ENCODE measurements around the gene FAM120A.

FAM120A gene

GRCh38 chr9:93595861-93596365, 144.4 kb downstream of the FAM120A start:
- DNase-seq (ENCODE audit: low spot score), result no peak

- DNase-seq (ENCODE audit: low spot score), result peak; percentile 14
Observed at GRCh38 chr9:93596399-93596798, 144.9 kb downstream of the FAM120A start.

GRCh38 chr9:93597142-93597706, 145.7 kb downstream of the FAM120A start:
- DNase-seq (ENCODE audit: low spot score), result no peak

GRCh38 chr9:93597871-93598646, 146.6 kb downstream of the FAM120A start:
- DNase-seq (ENCODE audit: low spot score), result peak; percentile 18

GRCh38 chr9:93598647-93599241, 147.3 kb downstream of the FAM120A start:
- no peak for DNase-seq (ENCODE audit: low spot score)

- peak; percentile 13 for DNase-seq (ENCODE audit: low spot score)
Observed at GRCh38 chr9:93599571-93600403, 148.3 kb downstream of the FAM120A start.

- DNase-seq (ENCODE audit: low spot score), result peak; percentile 26
Observed at GRCh38 chr9:93600504-93600903, 149.0 kb downstream of the FAM120A start.

- DNase-seq (ENCODE audit: low spot score), result peak; percentile 14
Observed at GRCh38 chr9:93601063-93601462, 149.6 kb downstream of the FAM120A start.

GRCh38 chr9:93601666-93602065, 150.2 kb downstream of the FAM120A start:
- DNase-seq (ENCODE audit: low spot score), result peak; percentile 12

- DNase-seq (ENCODE audit: low spot score), result no peak
Observed at GRCh38 chr9:93603011-93603410, 151.5 kb downstream of the FAM120A start.

- DNase-seq (ENCODE audit: low spot score), result peak; percentile 15
Observed at GRCh38 chr9:93603906-93604326, 152.4 kb downstream of the FAM120A start.

- DNase-seq (ENCODE audit: low spot score), result no peak
Observed at GRCh38 chr9:93606187-93606586, 154.7 kb downstream of the FAM120A start.

- DNase-seq (ENCODE audit: low spot score), result no peak
Observed at GRCh38 chr9:93610206-93610605, 158.7 kb downstream of the FAM120A start.

- no peak for DNase-seq (ENCODE audit: low spot score)
Observed at GRCh38 chr9:93612052-93612795, 160.7 kb downstream of the FAM120A start.

- DNase-seq (ENCODE audit: low spot score), result no peak
Observed at GRCh38 chr9:93612796-93613154, 161.3 kb downstream of the FAM120A start.

GRCh38 chr9:93613174-93613573, 161.7 kb downstream of the FAM120A start:
- no peak for DNase-seq (ENCODE audit: low spot score)

GRCh38 chr9:93613791-93614190, 162.3 kb downstream of the FAM120A start:
- DNase-seq (ENCODE audit: low spot score), result no peak

- DNase-seq (ENCODE audit: low spot score), result no peak
Observed at GRCh38 chr9:93614830-93615468, 163.5 kb downstream of the FAM120A start.
